Trophoblast cell (in vitro differentiated cells and primary cell): ENCODE data around the gene WDR35.
"Not testable (repeated sequence)": the region's sequence is repeated elsewhere in the genome, so short reads cannot be mapped to it uniquely, and the experiment has no call there.

Source experiments
- DNase-seq, 2 donors: peaks; one replicate each; pipeline ENCODE4 v3.0.0-alpha.2; 2016
- H2AFZ ChIP-seq: 2 replicates; pipeline ENCODE4 v1.6.1; 2013; ENCODE audit warnings: low read length, moderate library complexity, mild to moderate bottlenecking; ENCODE audit not compliant: insufficient read depth, poor library complexity
- H2AK5ac ChIP-seq: 2 replicates; pipeline ENCODE4 v1.6.1; 2013; ENCODE audit warnings: mild to moderate bottlenecking, low read length
- H2BK120ac ChIP-seq: 2 replicates; pipeline ENCODE4 v1.6.1; 2013; ENCODE audit warnings: low read length, mild to moderate bottlenecking, moderate library complexity; ENCODE audit not compliant: insufficient read depth, poor library complexity
- H2BK12ac ChIP-seq: 2 replicates; pipeline ENCODE4 v1.6.1; 2013; ENCODE audit warnings: mild to moderate bottlenecking, low read length, moderate library complexity
- H2BK5ac ChIP-seq: 2 replicates; pipeline ENCODE4 v1.6.1; 2013; ENCODE audit warnings: low read length, low read depth, moderate library complexity, mild to moderate bottlenecking; ENCODE audit not compliant: poor library complexity
- H3K14ac ChIP-seq: 2 replicates; pipeline ENCODE4 v1.6.1; 2013; ENCODE audit warnings: mild to moderate bottlenecking, low read length
- H3K18ac ChIP-seq: 2 replicates; pipeline ENCODE4 v1.6.1; 2013; ENCODE audit warnings: mild to moderate bottlenecking, low read length
- H3K23ac ChIP-seq: 2 replicates; pipeline ENCODE4 v1.6.1; 2013; ENCODE audit warnings: low read length
- H3K27ac ChIP-seq: 2 replicates; pipeline ENCODE4 v1.5.1; 2013; ENCODE audit warnings: low read depth, mild to moderate bottlenecking, inconsistent platforms, low read length, moderate library complexity
- H3K27me3 ChIP-seq: 2 replicates; pipeline ENCODE4 v1.6.1; 2013; ENCODE audit warnings: inconsistent platforms, mild to moderate bottlenecking, low read length, moderate library complexity; ENCODE audit not compliant: insufficient read depth
- H3K36me3 ChIP-seq, 2 experiments: 1 replicate in 1 of 2; 2 replicates in 1 of 2; pipeline ENCODE4 v1.6.1; 2013; ENCODE audit warnings: low read length in 2 of 2, mild to moderate bottlenecking in 2 of 2, moderate library complexity in 1 of 2; ENCODE audit not compliant: insufficient read depth in 2 of 2, control insufficient read depth in 1 of 2
- H3K4ac ChIP-seq: 2 replicates; pipeline ENCODE4 v1.6.1; 2013; ENCODE audit warnings: low read depth, mild to moderate bottlenecking, low read length, moderate library complexity
- H3K4me1 ChIP-seq, 2 experiments: 1 replicate in 1 of 2; 2 replicates in 1 of 2; pipeline ENCODE4 v1.6.1; 2013; ENCODE audit warnings: low read length in 2 of 2, mild to moderate bottlenecking in 2 of 2, moderate library complexity in 1 of 2; ENCODE audit not compliant: insufficient read depth in 2 of 2, control insufficient read depth in 1 of 2
- H3K4me2 ChIP-seq: 2 replicates; pipeline ENCODE4 v1.6.1; 2013; ENCODE audit warnings: inconsistent platforms, mild to moderate bottlenecking, low read length, moderate library complexity
- H3K4me3 ChIP-seq: 2 replicates; pipeline ENCODE4 v1.5.1; 2013; ENCODE audit warnings: mild to moderate bottlenecking, low read depth, low read length, inconsistent platforms
- H3K79me1 ChIP-seq: one replicate; pipeline ENCODE4 v1.6.1; 2013; ENCODE audit warnings: low read length
- H3K79me2 ChIP-seq: 2 replicates; pipeline ENCODE4 v1.6.1; 2013; ENCODE audit warnings: low read length, mild to moderate bottlenecking; ENCODE audit not compliant: control insufficient read depth, insufficient read depth, poor library complexity
- H3K9ac ChIP-seq: 2 replicates; pipeline ENCODE4 v1.6.1; 2013; ENCODE audit warnings: mild to moderate bottlenecking, low read length
- H3K9me3 ChIP-seq: 2 replicates; pipeline ENCODE4 v1.6.1; 2013; ENCODE audit warnings: low read depth, mild to moderate bottlenecking, control low read depth, inconsistent platforms, low read length; ENCODE audit not compliant: insufficient read depth
- H4K12ac ChIP-seq: 2 replicates; pipeline ENCODE4 v1.6.1; 2013; ENCODE audit warnings: low read depth, mild to moderate bottlenecking, low read length, moderate library complexity
- H4K8ac ChIP-seq: 2 replicates; pipeline ENCODE4 v1.6.1; 2013; ENCODE audit warnings: low read depth, mild to moderate bottlenecking, low read length, moderate library complexity
- H4K91ac ChIP-seq: one replicate; pipeline ENCODE4 v1.6.1; 2013; ENCODE audit warnings: low read depth, mild to moderate bottlenecking, low read length, moderate library complexity
- WGBS: extraction: QIAGEN DNeasy Blood & Tissue Kit; methylation state at CpG from one replicate; pipeline ENCODE4 v1.1.7; 2013; ENCODE audit warnings: missing lambda C conversion rate; ENCODE audit not compliant: insufficient read length, insufficient coverage; ENCODE audit errors: extremely low coverage; 5-methylcytosine and 5-hydroxymethylcytosine counted together

The WDR35 gene

DNA sequence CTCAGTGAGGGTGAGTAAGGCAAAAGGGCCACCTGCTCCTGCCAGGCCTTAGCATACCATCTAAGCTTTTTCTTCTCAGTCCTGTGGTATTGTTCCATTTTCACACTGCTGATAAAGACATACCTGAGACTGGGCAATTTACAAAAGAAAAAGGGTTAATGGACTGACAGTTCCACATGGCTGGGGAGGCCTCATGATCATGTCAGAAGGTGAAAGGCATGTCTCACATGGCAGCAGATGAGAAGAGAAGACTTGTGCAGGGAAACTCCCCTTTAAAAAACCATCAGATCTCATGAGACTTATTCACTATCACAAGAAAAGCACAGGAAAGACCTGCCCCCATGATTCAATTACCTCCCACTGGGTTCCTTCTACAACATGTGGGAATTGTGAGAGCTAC, 109.7 kb downstream of the WDR35 start:
- not testable (repeated sequence) for H3K79me2 ChIP-seq, H3K4me1 ChIP-seq, H2BK5ac ChIP-seq

DNA sequence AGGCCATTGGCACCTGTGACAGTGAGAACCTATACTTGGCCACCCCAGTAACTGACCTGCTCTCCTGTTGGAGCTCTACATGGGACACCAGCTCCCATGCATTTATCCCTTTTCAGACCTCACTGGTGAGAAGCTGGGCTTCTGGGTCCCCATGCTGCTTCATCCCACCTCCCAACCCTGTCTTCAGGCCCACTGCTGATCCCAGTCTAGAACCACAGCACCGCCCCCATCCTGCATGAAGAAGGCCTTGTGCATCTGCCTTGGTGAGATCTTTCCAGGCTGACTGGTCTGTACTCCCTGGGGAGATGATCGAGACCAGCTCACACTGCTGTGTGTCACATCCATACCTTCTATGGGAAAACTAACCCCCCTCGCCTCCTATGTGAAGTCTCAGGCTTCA, 110.8 kb downstream of the WDR35 start:
- Histone ChIP-seq H2BK5ac (no peak overlapping the region), H3K4me3 (no peak overlapping the region), H3K18ac (no peak overlapping the region), H3K79me1 (no peaks in the 10 kb centered on the region), H4K8ac (no peak overlapping the region), H3K79me2 (no peaks in the 10 kb centered on the region), H2BK120ac (no peak overlapping the region), H2BK12ac (no peak overlapping the region), H3K36me3 (no peaks in the 10 kb centered on the region), H3K14ac (no peak overlapping the region), H3K9ac (no peak overlapping the region), H2AFZ (no peak overlapping the region), H3K9me3 (peaks cover 3% of the 10 kb centered on the region), H3K4me2 (no peak overlapping the region), H3K27me3 (no peaks in the 10 kb centered on the region), H4K12ac (no peak overlapping the region), H3K4ac (no peak overlapping the region), H3K23ac (no peak overlapping the region), H3K27ac (no peak overlapping the region), H4K91ac (no peak overlapping the region), H3K4me1 (no peaks in the 10 kb centered on the region), H2AK5ac (no peak overlapping the region)
- WGBS = no CpG with 5 or more reads among the region's 3 CpGs
- DNase-seq = no peak

More for the DNA sequence above, 109.7 kb downstream of the WDR35 start:
- H3K23ac ChIP-seq, H2BK12ac ChIP-seq, H2AFZ ChIP-seq, DNase-seq, H3K14ac ChIP-seq, H2BK120ac ChIP-seq, H3K36me3 ChIP-seq, H3K18ac ChIP-seq, H2AK5ac ChIP-seq, H3K4me3 ChIP-seq, H3K9me3 ChIP-seq, H4K8ac ChIP-seq, H3K4ac ChIP-seq, H3K79me1 ChIP-seq, H3K4me2 ChIP-seq, H3K27ac ChIP-seq, H3K27me3 ChIP-seq, H4K91ac ChIP-seq, H4K12ac ChIP-seq, H3K9ac ChIP-seq: not testable (repeated sequence)

DNA sequence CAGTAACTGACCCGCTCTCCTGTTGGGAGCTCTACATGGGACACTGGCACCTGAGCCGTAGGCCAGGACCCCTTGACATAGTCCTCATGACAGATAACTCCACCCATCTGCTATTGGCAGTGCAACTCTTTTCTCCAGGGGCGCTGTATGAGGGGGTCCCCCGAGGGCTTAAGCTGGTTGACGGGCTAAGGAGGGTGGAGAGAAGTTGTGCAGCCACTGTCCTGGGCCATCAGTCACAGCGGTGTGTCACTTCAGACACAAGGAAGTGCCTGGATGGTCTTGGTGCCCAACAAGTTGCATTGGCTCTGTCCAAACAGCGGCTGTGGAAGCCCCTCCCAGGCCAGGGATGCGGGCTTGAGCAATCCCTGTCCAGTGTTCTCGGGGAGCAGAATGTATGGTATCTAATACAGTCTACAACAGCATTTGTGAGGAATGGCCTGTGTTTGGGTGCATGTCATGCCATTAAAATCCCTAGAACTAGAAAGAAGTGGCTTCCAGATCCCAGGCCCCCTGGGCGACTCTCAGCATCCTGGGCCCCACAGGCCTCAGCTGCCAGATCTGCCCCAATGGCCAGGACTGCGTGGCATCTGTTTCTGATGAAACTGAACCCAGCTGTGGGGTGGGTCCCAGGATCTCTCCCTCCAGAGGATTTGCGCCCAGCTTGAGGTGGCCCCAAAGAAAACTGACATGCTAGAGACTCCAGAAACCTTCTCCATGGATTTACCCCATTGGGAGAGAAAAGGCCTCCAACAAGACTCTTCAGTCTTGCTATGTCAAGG, 111.4 kb downstream of the WDR35 start:
- H2AFZ ChIP-seq = no peak overlapping the region
- no peak overlapping the region for H2BK12ac ChIP-seq
- H3K4me1 ChIP-seq = no peaks in the 10 kb centered on the region
- no peak overlapping the region for H2BK5ac ChIP-seq
- no peak overlapping the region for H3K23ac ChIP-seq
- no peak overlapping the region for H3K18ac ChIP-seq
- H2BK120ac ChIP-seq = no peak overlapping the region
- no peak overlapping the region for H3K27ac ChIP-seq
- H3K4me3 ChIP-seq = no peak overlapping the region
- H3K14ac ChIP-seq = no peak overlapping the region
- no peaks in the 10 kb centered on the region for H3K79me2 ChIP-seq
- H4K12ac ChIP-seq = no peak overlapping the region
- H3K9ac ChIP-seq = no peak overlapping the region
- WGBS = no CpG with 5 or more reads among the region's 12 CpGs
- H3K79me1 ChIP-seq = no peaks in the 10 kb centered on the region
- no peak overlapping the region for H4K91ac ChIP-seq
- H4K8ac ChIP-seq = no peak overlapping the region
- H3K36me3 ChIP-seq = no peaks in the 10 kb centered on the region
- H3K4ac ChIP-seq = no peak overlapping the region
- no peak overlapping the region for H2AK5ac ChIP-seq
- peaks cover 3% of the 10 kb centered on the region for H3K9me3 ChIP-seq
- no peaks in the 10 kb centered on the region for H3K27me3 ChIP-seq
- DNase-seq = no peak
- H3K4me2 ChIP-seq = no peak overlapping the region

DNA sequence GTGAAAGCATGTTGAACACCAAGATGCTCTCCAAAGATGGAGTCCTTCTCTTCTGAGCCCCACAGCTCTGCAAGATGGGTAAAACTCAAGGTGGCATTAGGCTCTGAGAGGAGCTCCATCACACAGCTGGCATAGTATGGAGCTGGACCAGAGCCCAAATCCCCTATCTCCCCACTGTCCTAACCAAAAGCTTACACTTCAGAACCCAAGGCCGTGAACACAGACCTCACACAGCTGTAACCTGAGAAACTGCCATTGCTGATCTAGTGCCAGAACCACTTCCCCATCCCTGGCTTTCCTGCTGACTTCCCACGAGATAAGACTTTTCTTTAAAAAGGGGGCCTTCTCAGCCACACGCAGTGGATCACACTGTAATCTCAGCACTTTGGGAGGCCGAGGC, 113.2 kb downstream of the WDR35 start:
- H3K4me1 ChIP-seq = no peaks in the 10 kb centered on the region
- no peak overlapping the region for H2AFZ ChIP-seq
- no peak overlapping the region for H3K4me3 ChIP-seq
- DNase-seq = no peak
- no peak overlapping the region for H3K4me2 ChIP-seq
- no peaks in the 10 kb centered on the region for H3K79me2 ChIP-seq
- no peak overlapping the region for H3K18ac ChIP-seq
- H2BK12ac ChIP-seq = no peak overlapping the region
- no peak overlapping the region for H2BK5ac ChIP-seq
- peaks cover 3% of the 10 kb centered on the region for H3K9me3 ChIP-seq
- no peak overlapping the region for H4K12ac ChIP-seq
- no peak overlapping the region for H3K4ac ChIP-seq
- H3K14ac ChIP-seq = no peak overlapping the region
- no peaks in the 10 kb centered on the region for H3K27me3 ChIP-seq
- no peak overlapping the region for H3K27ac ChIP-seq
- no peaks in the 10 kb centered on the region for H3K79me1 ChIP-seq
- no peak overlapping the region for H3K9ac ChIP-seq
- H4K91ac ChIP-seq = no peak overlapping the region
- no peak overlapping the region for H4K8ac ChIP-seq
- no peaks in the 10 kb centered on the region for H3K36me3 ChIP-seq
- H2BK120ac ChIP-seq = no peak overlapping the region
- WGBS = no CpG with 5 or more reads among the region's 4 CpGs
- no peak overlapping the region for H2AK5ac ChIP-seq
- no peak overlapping the region for H3K23ac ChIP-seq
